ENCODE measurements around the gene HIRA. TPM values are rescaled to one million over a fixed set of nuclear protein-coding genes. Genes with fewer than 3 reads are reported as not detected.

HIRA gene
- total and polyA plus RNA-seq, 9 of the 15 experiments (the other 6 are each of a cell fraction or from before 2014, with no cell fraction given): 0.96 to 132 (median 58.4) TPM

GRCh38 chr22:19358703-19359553 lies 72.6 kb downstream of the HIRA start (continued):
- TF ChIP-seq ZBTB40 (IDR thresholded peaks at IDR 0.05): no peak
- peak; percentile 12; the same call in 1 of the 2 replicates for TF ChIP-seq ZBTB40 (CRISPR knock-in tag; IDR thresholded peaks at IDR 0.05)
- TF ChIP-seq CBFB (CRISPR knock-in tag; IDR thresholded peaks at IDR 0.05): no peak
- no peak for TF ChIP-seq MYNN (IDR thresholded peaks at IDR 0.05)
- no peak for TF ChIP-seq MYNN (CRISPR knock-in tag; IDR thresholded peaks at IDR 0.05)
- TF ChIP-seq ZNF384 (IDR thresholded peaks at IDR 0.05; ENCODE audit: low read depth, low read length): no peak
- no peak for TF ChIP-seq SRSF7 (optimal IDR thresholded peaks at IDR 0.05; ENCODE audit: low read depth, low read length)
- no peak for TF ChIP-seq RUNX1 (IDR thresholded peaks at IDR 0.05; ENCODE audit: low read depth)
- no peak for TF ChIP-seq XRCC3 (IDR thresholded peaks at IDR 0.05)
- no peak for TF ChIP-seq MYC (IDR thresholded peaks at IDR 0.05; ENCODE audit: low read depth, low read length)
- TF ChIP-seq MYC (CRISPR knock-in tag; IDR thresholded peaks at IDR 0.05; ENCODE audit: borderline replicate concordance, low read depth): no peak
- TF ChIP-seq MYBL2 (IDR thresholded peaks at IDR 0.05; ENCODE audit: low read depth): no peak
- peak; percentile 64 for TF ChIP-seq MYBL2 (CRISPR knock-in tag; IDR thresholded peaks at IDR 0.05; ENCODE audit: borderline replicate concordance)
- no peak for TF ChIP-seq PHB2 (IDR thresholded peaks at IDR 0.05; ENCODE audit: low read depth)
- no peak for TF ChIP-seq KLF6 (CRISPR knock-in tag; IDR thresholded peaks at IDR 0.05; ENCODE audit: borderline replicate concordance)
- no peak for TF ChIP-seq ZNF212 (CRISPR knock-in tag; IDR thresholded peaks at IDR 0.05)
- no peak for TF ChIP-seq HDAC8 (tag; IDR thresholded peaks at IDR 0.05)
- TF ChIP-seq ZC3H4 (CRISPR knock-in tag; IDR thresholded peaks at IDR 0.05; ENCODE audit: borderline replicate concordance): peak; percentile 77; the same call in 1 of the 2 replicates
- no peak for TF ChIP-seq TCF3 (CRISPR knock-in tag; IDR thresholded peaks at IDR 0.05)
- no peak for TF ChIP-seq MTA2 (IDR thresholded peaks at IDR 0.05; ENCODE audit: low read depth)
- no peak for TF ChIP-seq NFE2 (IDR thresholded peaks at IDR 0.05; ENCODE audit: low read depth)
